ENCODE results near the gene NDUFB6. TPM values are rescaled to one million over a fixed set of nuclear protein-coding genes. Genes with fewer than 3 reads are reported as not detected.
"Not testable (repeated sequence)": the region's sequence is repeated elsewhere in the genome, so short reads cannot be mapped to it uniquely, and the experiment has no call there.

NDUFB6 gene
- 10 to 100 TPM; 59.2 to 97.0 (median 82.6) TPM for total RNA-seq

DNA sequence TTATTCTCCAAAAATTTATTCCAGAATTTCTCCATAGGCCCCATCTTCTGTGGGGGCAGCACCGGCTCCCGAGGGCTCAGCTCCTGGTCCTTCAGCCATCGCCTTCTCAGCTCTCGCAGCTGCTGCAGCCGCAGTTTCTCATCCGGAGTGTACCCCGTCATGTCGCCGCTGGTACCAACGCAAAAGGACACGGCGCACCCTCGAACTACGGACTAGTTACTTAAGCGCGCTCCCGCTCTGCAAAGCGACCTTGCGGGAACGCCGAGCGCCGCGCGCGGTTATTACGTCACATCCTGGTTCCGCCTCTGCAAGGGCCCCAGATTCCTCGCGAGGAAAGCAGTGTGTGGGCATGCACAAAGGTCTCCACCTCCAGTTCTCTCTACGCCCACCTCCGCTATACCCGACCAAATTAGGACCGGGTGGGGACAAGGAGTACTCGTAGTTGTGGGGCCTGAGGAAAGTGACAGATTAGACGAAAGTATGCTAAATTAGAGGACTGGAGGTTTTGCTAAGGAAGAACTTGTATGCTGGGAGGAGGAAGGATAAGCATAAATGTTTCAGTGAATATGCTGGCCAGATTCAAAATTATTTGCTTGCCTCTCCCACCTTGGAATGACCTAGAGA is at the start of gene NDUFB6:
TSS of gene NDUFB6 (minus strand) at position 260 of the 624 bp plus-strand sequence. CDS start at position 161, 99 bp downstream.
- intact Hi-C loops (cut with DNase I; ENCODE audit: low total_unique reads) (loop anchor here (1.0 to 2.0 kb wide), 5 partner anchors 21 to 428 kb away; partner anchors contain the start of genes APTX, RIGI, SMIM27 and TOPORS), in situ Hi-C loops (cut with MboI; ENCODE audit: low sequenced_read_pairs in 4 of 4) (loop anchor here in 1 of 4 donors (5.0 kb wide), 1 partner anchor 429 kb away; the partner anchor contains the start of gene APTX)
- no peaks in the 10 kb centered on the region for H3K9me3 ChIP-seq
- peaks cover 13 to 16% of the 10 kb centered on the region in 2 donors for H3K4me1 ChIP-seq
- ATAC-seq, result peak; percentile 96 to 97
- H3K27me3 ChIP-seq, result no peaks in the 10 kb centered on the region
- H3K27ac ChIP-seq, result peak within 1 kb of the TSS; percentile 86 to 95 (median 87)
- H3K36me3 ChIP-seq, result no peaks in the 10 kb centered on the region
- TF ChIP-seq, protein P1, sequence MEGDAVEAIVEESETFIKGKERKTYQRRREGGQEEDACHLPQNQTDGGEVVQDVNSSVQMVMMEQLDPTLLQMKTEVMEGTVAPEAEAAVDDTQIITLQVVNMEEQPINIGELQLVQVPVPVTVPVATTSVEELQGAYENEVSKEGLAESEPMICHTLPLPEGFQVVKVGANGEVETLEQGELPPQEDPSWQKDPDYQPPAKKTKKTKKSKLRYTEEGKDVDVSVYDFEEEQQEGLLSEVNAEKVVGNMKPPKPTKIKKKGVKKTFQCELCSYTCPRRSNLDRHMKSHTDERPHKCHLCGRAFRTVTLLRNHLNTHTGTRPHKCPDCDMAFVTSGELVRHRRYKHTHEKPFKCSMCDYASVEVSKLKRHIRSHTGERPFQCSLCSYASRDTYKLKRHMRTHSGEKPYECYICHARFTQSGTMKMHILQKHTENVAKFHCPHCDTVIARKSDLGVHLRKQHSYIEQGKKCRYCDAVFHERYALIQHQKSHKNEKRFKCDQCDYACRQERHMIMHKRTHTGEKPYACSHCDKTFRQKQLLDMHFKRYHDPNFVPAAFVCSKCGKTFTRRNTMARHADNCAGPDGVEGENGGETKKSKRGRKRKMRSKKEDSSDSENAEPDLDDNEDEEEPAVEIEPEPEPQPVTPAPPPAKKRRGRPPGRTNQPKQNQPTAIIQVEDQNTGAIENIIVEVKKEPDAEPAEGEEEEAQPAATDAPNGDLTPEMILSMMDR (IDR thresholded peaks at IDR 0.05 in 4 of 5, conservative IDR thresholded peaks at IDR 0.05 in 1 of 5), result no peak
- TF ChIP-seq POLR2A (IDR thresholded peaks at IDR 0.05), result peak; percentile 58 to 59
- DNase-seq, result peak; percentile 83 to 89
- peak within 1 kb of the TSS; percentile 75 to 96 (median 86) for H3K4me3 ChIP-seq

GRCh38 chr9:32618261-32618660 is 45.3 kb upstream of the NDUFB6 start:
- DNase-seq, result no peak
- H3K36me3 ChIP-seq, result no peaks in the 10 kb centered on the region
- no peak overlapping the region for H3K27ac ChIP-seq
- H3K4me3 ChIP-seq, result no peak overlapping the region
- H3K27me3 ChIP-seq, result peaks cover 0 to 7% (median 0%) of the 10 kb centered on the region in 3 donors
- no peaks in the 10 kb centered on the region for H3K4me1 ChIP-seq
- TF ChIP-seq POLR2A (IDR thresholded peaks at IDR 0.05), result no peak
- TF ChIP-seq, protein P1 (IDR thresholded peaks at IDR 0.05 in 4 of 5, conservative IDR thresholded peaks at IDR 0.05 in 1 of 5), result no peak
- ATAC-seq, result no peak
- in situ Hi-C loops (cut with MboI; ENCODE audit: low sequenced_read_pairs in 4 of 4) (loop anchor here in 1 of 4 donors (25.0 kb wide), 1 partner anchor 194 kb away; no protein-coding TSS in a partner anchor), intact Hi-C loops (cut with DNase I; ENCODE audit: low total_unique reads) (no loop called here)
- no peaks in the 10 kb centered on the region for H3K9me3 ChIP-seq

GRCh38 chr9:32606811-32607210 is 33.9 kb upstream of the NDUFB6 start:
- in situ Hi-C loops (cut with MboI; ENCODE audit: low sequenced_read_pairs in 4 of 4), result loop anchor here in 1 of 4 donors (25.0 kb wide), 1 partner anchor 205 kb away; no protein-coding TSS in a partner anchor

DNA sequence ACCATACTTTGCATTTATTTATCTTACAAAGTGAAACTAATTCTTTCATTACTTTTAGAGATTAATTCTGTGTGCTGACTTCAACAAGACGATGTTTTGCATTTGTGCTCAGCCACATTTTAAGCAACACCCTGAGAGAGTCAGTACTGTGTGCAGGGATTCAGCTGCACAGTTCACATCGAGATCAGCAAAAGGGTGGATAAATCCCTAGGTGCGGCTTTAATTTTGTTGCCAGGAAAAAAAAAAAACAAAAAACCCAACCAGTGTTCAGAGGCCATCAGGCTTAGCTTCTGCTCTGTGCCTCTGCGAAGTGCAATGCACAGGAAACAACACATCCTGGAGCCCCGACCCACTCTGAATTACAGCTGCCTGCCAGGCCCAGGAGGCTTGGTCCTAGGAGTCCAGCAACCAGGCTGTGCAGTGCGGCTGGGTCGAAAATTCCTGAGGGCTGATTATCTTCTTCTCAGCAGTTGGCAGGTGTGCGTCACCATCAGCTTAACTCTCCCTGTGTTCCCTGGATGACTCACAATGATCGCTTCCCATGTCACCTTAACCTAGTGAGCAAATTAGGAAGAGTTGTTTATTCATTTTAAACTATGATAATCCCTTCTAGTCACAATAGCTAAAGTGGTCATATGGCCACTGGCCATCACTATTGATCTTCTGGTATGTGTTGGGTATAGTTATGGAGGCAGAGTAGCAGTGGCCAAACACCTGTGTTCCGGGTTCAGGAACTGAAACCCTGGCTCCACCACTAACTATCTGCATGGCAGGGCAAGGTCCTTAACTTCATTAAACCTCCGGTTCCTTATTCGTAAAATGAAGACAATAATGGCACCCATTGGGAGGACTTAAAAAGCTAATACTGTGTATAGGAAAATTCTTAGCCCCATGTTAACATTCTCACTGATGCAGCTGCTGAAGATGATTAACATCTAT is 31.2 kb upstream of the NDUFB6 start:
- no peaks in the 10 kb centered on the region for H3K27me3 ChIP-seq
- no peak overlapping the region for H3K4me3 ChIP-seq
- H3K27ac ChIP-seq, result no peak overlapping the region
- no peaks in the 10 kb centered on the region for H3K36me3 ChIP-seq
- intact Hi-C loops (cut with DNase I; ENCODE audit: low total_unique reads) (no loop called here), in situ Hi-C loops (cut with MboI; ENCODE audit: low sequenced_read_pairs in 4 of 4) (loop anchor here in 1 of 4 donors (25.0 kb wide), 1 partner anchor 208 kb away; no protein-coding TSS in a partner anchor)
- ATAC-seq, result no peak
- no peak for DNase-seq
- H3K9me3 ChIP-seq, result no peaks in the 10 kb centered on the region
- TF ChIP-seq, protein P1 (IDR thresholded peaks at IDR 0.05 in 4 of 5, conservative IDR thresholded peaks at IDR 0.05 in 1 of 5), result no peak
- no peak for TF ChIP-seq POLR2A (IDR thresholded peaks at IDR 0.05)
- no peaks in the 10 kb centered on the region for H3K4me1 ChIP-seq

More at GRCh38 chr9:32606811-32607210, 33.9 kb upstream of the NDUFB6 start:
- intact Hi-C loops (cut with DNase I; ENCODE audit: low total_unique reads), result no loop called here
- H3K36me3 ChIP-seq, result no peaks in the 10 kb centered on the region
- DNase-seq (no peak), ATAC-seq (no peak)
- no peak overlapping the region for H3K4me3 ChIP-seq
- H3K27me3 ChIP-seq, result no peaks in the 10 kb centered on the region
- H3K27ac ChIP-seq, result no peak overlapping the region
- H3K9me3 ChIP-seq, result no peaks in the 10 kb centered on the region
- no peaks in the 10 kb centered on the region for H3K4me1 ChIP-seq
- no peak for TF ChIP-seq POLR2A (IDR thresholded peaks at IDR 0.05)
- TF ChIP-seq, protein P1 (IDR thresholded peaks at IDR 0.05 in 4 of 5, conservative IDR thresholded peaks at IDR 0.05 in 1 of 5), result no peak

DNA sequence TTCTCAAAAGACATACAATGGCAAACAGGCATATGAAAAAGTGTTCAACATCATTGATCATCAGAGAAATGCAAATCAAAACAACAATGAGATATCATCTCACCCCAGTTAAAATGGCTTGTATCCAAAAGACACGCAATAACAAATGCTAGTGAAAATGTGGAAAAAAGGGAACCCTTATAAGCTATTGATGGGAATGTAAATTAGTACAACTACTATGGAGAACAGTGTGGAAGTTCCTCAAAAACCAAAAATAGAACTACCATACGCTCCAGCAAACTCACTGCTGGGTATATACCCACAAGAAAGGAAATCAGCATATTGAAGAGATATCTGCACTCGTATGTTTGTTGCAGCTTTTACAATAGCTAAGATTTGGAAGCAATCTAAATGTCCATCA is 26.1 kb upstream of the NDUFB6 start:
- H3K4me3 ChIP-seq; ATAC-seq; DNase-seq; intact Hi-C loops (cut with DNase I; ENCODE audit: low total_unique reads); H3K4me1 ChIP-seq; H3K9me3 ChIP-seq; H3K27ac ChIP-seq; in situ Hi-C loops (cut with MboI; ENCODE audit: low sequenced_read_pairs in 4 of 4); H3K27me3 ChIP-seq; H3K36me3 ChIP-seq: not testable (repeated sequence)

Measured in gastrocnemius medialis (tissue), 4 donors.